HepG2 (cell line): Measurements from ENCODE around the gene ABCA4. TPM values are rescaled to one million over a fixed set of nuclear protein-coding genes. Genes with fewer than 3 reads are reported as not detected.

Source experiments
- ASH2L ChIP-seq: fragments of 300-600, 200-600 bp; sonication (generic); IDR thresholded peaks from 2 replicates; pipeline ENCODE4 v1.7.0; 2017; ENCODE audit warnings: low read depth, mild to moderate bottlenecking, moderate library complexity, mixed read lengths, low read length; ENCODE audit not compliant: insufficient read length
- CCDC6 ChIP-seq: sonication (generic); formaldehyde crosslinking; IDR thresholded peaks from 2 replicates; pipeline ENCODE4 v1.8.1; 2022; ENCODE audit warnings: mild to moderate bottlenecking, missing genetic modification reagents, moderate library complexity
- NFIC ChIP-seq: IDR thresholded peaks from 2 replicates; pipeline ENCODE4 v1.6.1; 2012; ENCODE audit warnings: mild to moderate bottlenecking, low read length, inconsistent platforms
- NR2F1 ChIP-seq, 2 experiments: fragments of 450-650 bp in 1 of 2; formaldehyde crosslinking in 1 of 2; IDR thresholded peaks; 2 replicates each; pipeline versions ENCODE4 v1.5.0 to v1.6.1; 2016 to 2020; ENCODE audit warnings: mild to moderate bottlenecking in 1 of 2, missing compliant biosample characterization in 1 of 2, missing genetic modification reagents in 1 of 2, moderate library complexity in 1 of 2
- PITX1 ChIP-seq: sonication (generic); formaldehyde crosslinking; IDR thresholded peaks from 2 replicates; pipeline ENCODE4 v1.5.1; 2020; ENCODE audit warnings: mild to moderate bottlenecking, missing genetic modification reagents
- ZMYM3 ChIP-seq: sonication (generic); formaldehyde crosslinking; IDR thresholded peaks from 2 replicates; pipeline ENCODE4 v1.5.1; 2020; ENCODE audit warnings: mild to moderate bottlenecking, missing genetic modification reagents
- ZNF607 ChIP-seq: sonication (generic); formaldehyde crosslinking; IDR thresholded peaks from 2 replicates; pipeline ENCODE4 v1.5.1; 2020; ENCODE audit warnings: missing genetic modification reagents, mild to moderate bottlenecking, borderline replicate concordance
- polyA plus RNA-seq, 8 experiments: library from polyadenylated mRNA; depleted of rRNA in 3 of 8; stranded (reverse) in 7 of 8; unstranded in 1 of 8; fragments of >200 nt; fragmentation: Illumina TruSeq in 4 of 8; extraction: Trizol in 4 of 8; gene quantifications; 2 replicates each; pipeline versions ENCODE4 v1.2.1 to v1.2.3, GENCODE V29; 2011 to 2016; ENCODE audit warnings: low read depth in 4 of 8, missing spikeins in 1 of 8, mixed read lengths in 1 of 8; ENCODE audit not compliant: insufficient read depth in 1 of 8
- total RNA-seq, 5 experiments: library from RNA; depleted of rRNA; stranded (reverse); fragments of >200 nt; fragmentation: Illumina TruSeq; extraction: Trizol; gene quantifications; 2 replicates each; pipeline ENCODE4 v1.2.3, GENCODE V29; 2016; ENCODE audit warnings: low read depth in 1 of 5
- TF ChIP-seq, protein P1 (sequence below): sonication (generic); formaldehyde crosslinking; IDR thresholded peaks from 2 replicates; pipeline ENCODE4 v1.4.0; 2020; ENCODE audit warnings: missing genetic modification reagents, borderline replicate concordance
- TF ChIP-seq, protein P2 (sequence below): IDR thresholded peaks from 2 replicates; pipeline ENCODE4 v1.6.1; 2016; ENCODE audit warnings: low read depth
- TF ChIP-seq, protein P3 (sequence below), 2 experiments: IDR thresholded peaks; 2 replicates each; pipeline ENCODE4 v1.6.1; 2011 to 2012; ENCODE audit warnings: low read length in 2 of 2, borderline replicate concordance in 1 of 2, low read depth in 1 of 2, mild to moderate bottlenecking in 1 of 2, moderate library complexity in 1 of 2
- TF ChIP-seq, protein P4 (sequence below): IDR thresholded peaks from 2 replicates; pipeline ENCODE4 v1.6.1; 2016; ENCODE audit warnings: low read depth, missing genetic modification reagents, missing compliant biosample characterization

ABCA4 gene
- total and polyA plus RNA-seq, 2 of the 13 experiments (the other 11 are each of a cell fraction or from before 2014, with no cell fraction given) = 0.24 to 0.67 TPM

DNA sequence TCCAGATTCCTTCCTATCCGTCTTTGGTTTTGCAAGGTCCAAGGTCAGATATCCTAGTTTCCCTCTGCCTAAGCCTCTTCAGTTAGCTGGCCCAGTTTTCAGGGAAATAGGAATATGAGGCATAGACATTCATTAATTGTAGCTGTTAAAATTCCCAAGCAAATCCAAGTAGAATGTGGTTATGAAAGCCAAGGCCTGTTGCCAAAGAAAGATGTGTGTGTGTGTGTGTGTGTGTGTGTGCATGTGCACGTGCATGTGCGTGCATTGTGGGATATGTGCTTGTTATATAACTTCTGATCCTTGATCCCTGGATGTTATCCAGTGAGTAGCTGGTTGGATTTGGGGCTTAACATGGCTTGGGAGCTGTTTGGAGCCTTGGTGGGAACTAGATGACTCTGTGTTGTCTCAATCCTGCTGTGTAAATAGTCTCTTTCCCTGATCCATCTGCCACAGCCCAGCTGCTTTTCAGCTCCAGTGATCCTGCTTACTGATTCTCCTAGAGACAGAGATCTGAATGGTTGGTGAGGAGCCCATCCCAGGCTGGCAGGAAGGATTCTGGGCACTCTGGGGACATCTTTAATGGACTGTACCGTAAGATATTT, 141.1 kb downstream of the ABCA4 start (continued):
- TF ChIP-seq ASH2L = no peak
- peak; percentile 66; the same call in 1 of the 2 replicates for TF ChIP-seq ZNF607
- TF ChIP-seq, protein P1, sequence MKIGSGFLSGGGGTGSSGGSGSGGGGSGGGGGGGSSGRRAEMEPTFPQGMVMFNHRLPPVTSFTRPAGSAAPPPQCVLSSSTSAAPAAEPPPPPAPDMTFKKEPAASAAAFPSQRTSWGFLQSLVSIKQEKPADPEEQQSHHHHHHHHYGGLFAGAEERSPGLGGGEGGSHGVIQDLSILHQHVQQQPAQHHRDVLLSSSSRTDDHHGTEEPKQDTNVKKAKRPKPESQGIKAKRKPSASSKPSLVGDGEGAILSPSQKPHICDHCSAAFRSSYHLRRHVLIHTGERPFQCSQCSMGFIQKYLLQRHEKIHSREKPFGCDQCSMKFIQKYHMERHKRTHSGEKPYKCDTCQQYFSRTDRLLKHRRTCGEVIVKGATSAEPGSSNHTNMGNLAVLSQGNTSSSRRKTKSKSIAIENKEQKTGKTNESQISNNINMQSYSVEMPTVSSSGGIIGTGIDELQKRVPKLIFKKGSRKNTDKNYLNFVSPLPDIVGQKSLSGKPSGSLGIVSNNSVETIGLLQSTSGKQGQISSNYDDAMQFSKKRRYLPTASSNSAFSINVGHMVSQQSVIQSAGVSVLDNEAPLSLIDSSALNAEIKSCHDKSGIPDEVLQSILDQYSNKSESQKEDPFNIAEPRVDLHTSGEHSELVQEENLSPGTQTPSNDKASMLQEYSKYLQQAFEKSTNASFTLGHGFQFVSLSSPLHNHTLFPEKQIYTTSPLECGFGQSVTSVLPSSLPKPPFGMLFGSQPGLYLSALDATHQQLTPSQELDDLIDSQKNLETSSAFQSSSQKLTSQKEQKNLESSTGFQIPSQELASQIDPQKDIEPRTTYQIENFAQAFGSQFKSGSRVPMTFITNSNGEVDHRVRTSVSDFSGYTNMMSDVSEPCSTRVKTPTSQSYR (CRISPR knock-in tag) = peak; percentile 24; the same call in 1 of the 2 replicates
- TF ChIP-seq ZMYM3 (CRISPR knock-in tag) = peak; percentile 55; the same call in 1 of the 2 replicates
- TF ChIP-seq, protein P2, sequence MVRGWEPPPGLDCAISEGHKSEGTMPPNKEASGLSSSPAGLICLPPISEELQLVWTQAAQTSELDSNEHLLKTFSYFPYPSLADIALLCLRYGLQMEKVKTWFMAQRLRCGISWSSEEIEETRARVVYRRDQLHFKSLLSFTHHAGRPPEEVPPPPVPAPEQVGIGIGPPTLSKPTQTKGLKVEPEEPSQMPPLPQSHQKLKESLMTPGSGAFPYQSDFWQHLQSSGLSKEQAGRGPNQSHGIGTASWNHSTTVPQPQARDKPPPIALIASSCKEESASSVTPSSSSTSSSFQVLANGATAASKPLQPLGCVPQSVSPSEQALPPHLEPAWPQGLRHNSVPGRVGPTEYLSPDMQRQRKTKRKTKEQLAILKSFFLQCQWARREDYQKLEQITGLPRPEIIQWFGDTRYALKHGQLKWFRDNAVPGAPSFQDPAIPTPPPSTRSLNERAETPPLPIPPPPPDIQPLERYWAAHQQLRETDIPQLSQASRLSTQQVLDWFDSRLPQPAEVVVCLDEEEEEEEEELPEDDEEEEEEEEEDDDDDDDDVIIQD = peak; percentile 57; the same call in 1 of the 2 replicates
- TF ChIP-seq PITX1 (CRISPR knock-in tag) = peak; percentile 95
- peak; percentile 35; the same call in 1 of the 2 replicates for TF ChIP-seq CCDC6 (CRISPR knock-in tag)
- TF ChIP-seq, protein P3, sequence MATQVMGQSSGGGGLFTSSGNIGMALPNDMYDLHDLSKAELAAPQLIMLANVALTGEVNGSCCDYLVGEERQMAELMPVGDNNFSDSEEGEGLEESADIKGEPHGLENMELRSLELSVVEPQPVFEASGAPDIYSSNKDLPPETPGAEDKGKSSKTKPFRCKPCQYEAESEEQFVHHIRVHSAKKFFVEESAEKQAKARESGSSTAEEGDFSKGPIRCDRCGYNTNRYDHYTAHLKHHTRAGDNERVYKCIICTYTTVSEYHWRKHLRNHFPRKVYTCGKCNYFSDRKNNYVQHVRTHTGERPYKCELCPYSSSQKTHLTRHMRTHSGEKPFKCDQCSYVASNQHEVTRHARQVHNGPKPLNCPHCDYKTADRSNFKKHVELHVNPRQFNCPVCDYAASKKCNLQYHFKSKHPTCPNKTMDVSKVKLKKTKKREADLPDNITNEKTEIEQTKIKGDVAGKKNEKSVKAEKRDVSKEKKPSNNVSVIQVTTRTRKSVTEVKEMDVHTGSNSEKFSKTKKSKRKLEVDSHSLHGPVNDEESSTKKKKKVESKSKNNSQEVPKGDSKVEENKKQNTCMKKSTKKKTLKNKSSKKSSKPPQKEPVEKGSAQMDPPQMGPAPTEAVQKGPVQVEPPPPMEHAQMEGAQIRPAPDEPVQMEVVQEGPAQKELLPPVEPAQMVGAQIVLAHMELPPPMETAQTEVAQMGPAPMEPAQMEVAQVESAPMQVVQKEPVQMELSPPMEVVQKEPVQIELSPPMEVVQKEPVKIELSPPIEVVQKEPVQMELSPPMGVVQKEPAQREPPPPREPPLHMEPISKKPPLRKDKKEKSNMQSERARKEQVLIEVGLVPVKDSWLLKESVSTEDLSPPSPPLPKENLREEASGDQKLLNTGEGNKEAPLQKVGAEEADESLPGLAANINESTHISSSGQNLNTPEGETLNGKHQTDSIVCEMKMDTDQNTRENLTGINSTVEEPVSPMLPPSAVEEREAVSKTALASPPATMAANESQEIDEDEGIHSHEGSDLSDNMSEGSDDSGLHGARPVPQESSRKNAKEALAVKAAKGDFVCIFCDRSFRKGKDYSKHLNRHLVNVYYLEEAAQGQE (IDR thresholded peaks at IDR 0.05; ENCODE audit: borderline replicate concordance in 1 of 2, low read depth in 1 of 2, low read length in 2 of 2) = peak in 1 of 2 experiments; percentile 45; a peak in 1 of 4 replicates
- peak; percentile 40; the same call in 1 of the 2 replicates for TF ChIP-seq NFIC
- TF ChIP-seq, protein P4, sequence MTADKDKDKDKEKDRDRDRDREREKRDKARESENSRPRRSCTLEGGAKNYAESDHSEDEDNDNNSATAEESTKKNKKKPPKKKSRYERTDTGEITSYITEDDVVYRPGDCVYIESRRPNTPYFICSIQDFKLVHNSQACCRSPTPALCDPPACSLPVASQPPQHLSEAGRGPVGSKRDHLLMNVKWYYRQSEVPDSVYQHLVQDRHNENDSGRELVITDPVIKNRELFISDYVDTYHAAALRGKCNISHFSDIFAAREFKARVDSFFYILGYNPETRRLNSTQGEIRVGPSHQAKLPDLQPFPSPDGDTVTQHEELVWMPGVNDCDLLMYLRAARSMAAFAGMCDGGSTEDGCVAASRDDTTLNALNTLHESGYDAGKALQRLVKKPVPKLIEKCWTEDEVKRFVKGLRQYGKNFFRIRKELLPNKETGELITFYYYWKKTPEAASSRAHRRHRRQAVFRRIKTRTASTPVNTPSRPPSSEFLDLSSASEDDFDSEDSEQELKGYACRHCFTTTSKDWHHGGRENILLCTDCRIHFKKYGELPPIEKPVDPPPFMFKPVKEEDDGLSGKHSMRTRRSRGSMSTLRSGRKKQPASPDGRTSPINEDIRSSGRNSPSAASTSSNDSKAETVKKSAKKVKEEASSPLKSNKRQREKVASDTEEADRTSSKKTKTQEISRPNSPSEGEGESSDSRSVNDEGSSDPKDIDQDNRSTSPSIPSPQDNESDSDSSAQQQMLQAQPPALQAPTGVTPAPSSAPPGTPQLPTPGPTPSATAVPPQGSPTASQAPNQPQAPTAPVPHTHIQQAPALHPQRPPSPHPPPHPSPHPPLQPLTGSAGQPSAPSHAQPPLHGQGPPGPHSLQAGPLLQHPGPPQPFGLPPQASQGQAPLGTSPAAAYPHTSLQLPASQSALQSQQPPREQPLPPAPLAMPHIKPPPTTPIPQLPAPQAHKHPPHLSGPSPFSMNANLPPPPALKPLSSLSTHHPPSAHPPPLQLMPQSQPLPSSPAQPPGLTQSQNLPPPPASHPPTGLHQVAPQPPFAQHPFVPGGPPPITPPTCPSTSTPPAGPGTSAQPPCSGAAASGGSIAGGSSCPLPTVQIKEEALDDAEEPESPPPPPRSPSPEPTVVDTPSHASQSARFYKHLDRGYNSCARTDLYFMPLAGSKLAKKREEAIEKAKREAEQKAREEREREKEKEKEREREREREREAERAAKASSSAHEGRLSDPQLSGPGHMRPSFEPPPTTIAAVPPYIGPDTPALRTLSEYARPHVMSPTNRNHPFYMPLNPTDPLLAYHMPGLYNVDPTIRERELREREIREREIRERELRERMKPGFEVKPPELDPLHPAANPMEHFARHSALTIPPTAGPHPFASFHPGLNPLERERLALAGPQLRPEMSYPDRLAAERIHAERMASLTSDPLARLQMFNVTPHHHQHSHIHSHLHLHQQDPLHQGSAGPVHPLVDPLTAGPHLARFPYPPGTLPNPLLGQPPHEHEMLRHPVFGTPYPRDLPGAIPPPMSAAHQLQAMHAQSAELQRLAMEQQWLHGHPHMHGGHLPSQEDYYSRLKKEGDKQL = 0 out of 2 replicates have a peak, but pooled peaks have one; percentile 67
- peak; percentile 35 to 56; a peak in 2 of 4 replicates for TF ChIP-seq NR2F1 (CRISPR knock-in tag; IDR thresholded peaks at IDR 0.05)
